ENCODE results near the gene HGFAC. TPM values are rescaled to one million over a fixed set of nuclear protein-coding genes. Genes with fewer than 3 reads are reported as not detected.

HGFAC gene
- total and polyA plus RNA-seq, 8 donors = 0.09 to 2.2 (median 0.47) TPM; not detected in 3

- peak in 1 of 6 donors; percentile 4 for DNase-seq
- H3K27ac ChIP-seq = no peak overlapping the region
- H3K27me3 ChIP-seq = no peaks in the 10 kb centered on the region
- ATAC-seq = no peak
- H3K9me3 ChIP-seq = no peaks in the 10 kb centered on the region
- H3K4me3 ChIP-seq = no peak overlapping the region
- H3K36me3 ChIP-seq = peaks cover 0 to 3% (median 0%) of the 10 kb centered on the region in 3 donors
- 93 to 95% methylated on average over 13 of the region's 13 CpGs for WGBS, 2 donors
- intact Hi-C loops (cut with DNase I) = loop anchor here in 1 of 3 donors (10.0 kb wide), 1 partner anchor 59 kb away; no protein-coding TSS in a partner anchor
- no peaks in the 10 kb centered on the region for H3K4me1 ChIP-seq
- no peak for FAIRE-seq
- TF ChIP-seq CTCF (IDR thresholded peaks at IDR 0.05) = no peak
Measured at GRCh38 chr4:3423952-3424351, 17.8 kb upstream of the HGFAC start.

- ATAC-seq (no peak), DNase-seq (no peak), FAIRE-seq (no peak)
- intact Hi-C loops (cut with DNase I) = loop anchor here in 1 of 3 donors (10.0 kb wide), 1 partner anchor 60 kb away; no protein-coding TSS in a partner anchor
- no peaks in the 10 kb centered on the region for H3K27me3 ChIP-seq
- 92 to 95% methylated on average over 20 of the region's 20 CpGs for WGBS, 2 donors
- H3K27ac ChIP-seq = no peak overlapping the region
- H3K4me3 ChIP-seq = no peak overlapping the region
- H3K4me1 ChIP-seq = no peaks in the 10 kb centered on the region
- H3K9me3 ChIP-seq = no peaks in the 10 kb centered on the region
- TF ChIP-seq CTCF (IDR thresholded peaks at IDR 0.05) = no peak
- peaks cover 0 to 3% (median 0%) of the 10 kb centered on the region in 3 donors for H3K36me3 ChIP-seq
Measured at GRCh38 chr4:3424522-3425095, 17.2 kb upstream of the HGFAC start.

- FAIRE-seq (no peak), ATAC-seq (no peak), DNase-seq (no peak)
- peaks cover 0 to 3% (median 0%) of the 10 kb centered on the region in 3 donors for H3K36me3 ChIP-seq
- no peak overlapping the region for H3K27ac ChIP-seq
- intact Hi-C loops (cut with DNase I) = loop anchor here in 1 of 3 donors (10.0 kb wide), 1 partner anchor 62 kb away; no protein-coding TSS in a partner anchor
- no peaks in the 10 kb centered on the region for H3K27me3 ChIP-seq
- no peak for TF ChIP-seq CTCF (IDR thresholded peaks at IDR 0.05)
- H3K9me3 ChIP-seq = no peaks in the 10 kb centered on the region
- no peaks in the 10 kb centered on the region for H3K4me1 ChIP-seq
- no peak overlapping the region for H3K4me3 ChIP-seq
- WGBS, 2 donors = 93 to 96% methylated on average over 24 of the region's 24 CpGs
Measured at GRCh38 chr4:3426465-3427133, 15.2 kb upstream of the HGFAC start.

GRCh38 chr4:3427134-3427476 lies 14.7 kb upstream of the HGFAC start:
- Histone ChIP-seq H3K27me3 (no peaks in the 10 kb centered on the region), H3K9me3 (no peaks in the 10 kb centered on the region), H3K36me3 (peaks cover 0 to 3% (median 0%) of the 10 kb centered on the region in 3 donors), H3K4me1 (no peaks in the 10 kb centered on the region), H3K27ac (no peak overlapping the region), H3K4me3 (no peak overlapping the region)
- intact Hi-C loops (cut with DNase I) = loop anchor here in 1 of 3 donors (10.0 kb wide), 1 partner anchor 62 kb away; no protein-coding TSS in a partner anchor
- ATAC-seq (no peak), DNase-seq (no peak), FAIRE-seq (no peak)
- WGBS, 2 donors = 96 to 98% methylated on average over 9 of the region's 9 CpGs
- no peak for TF ChIP-seq CTCF (IDR thresholded peaks at IDR 0.05)

Measured in pancreas (tissue), 10 donors.